HUES6 (cell line): ENCODE results near the gene TPM2.

ENCODE experiments used
- H3K27ac ChIP-seq: 2 replicates; pipeline ENCODE4 v1.7.0; 2013; ENCODE audit warnings: low read depth, mild to moderate bottlenecking, low read length, inconsistent platforms
- H3K27me3 ChIP-seq: 2 replicates; pipeline ENCODE4 v1.6.1; 2013; ENCODE audit warnings: low read length; ENCODE audit not compliant: control insufficient read depth, insufficient read depth
- H3K36me3 ChIP-seq: 2 replicates; pipeline ENCODE4 v1.6.1; 2013; ENCODE audit warnings: low read length; ENCODE audit not compliant: control insufficient read depth, insufficient read depth
- H3K4me1 ChIP-seq: 2 replicates; pipeline ENCODE4 v1.6.1; 2013; ENCODE audit warnings: low read length; ENCODE audit not compliant: control insufficient read depth, insufficient read depth
- H3K4me3 ChIP-seq: 2 replicates; pipeline ENCODE4 v1.5.1; 2013; ENCODE audit warnings: low read depth, low read length
- H3K9ac ChIP-seq: one replicate; pipeline ENCODE4 v1.6.1; 2013; ENCODE audit warnings: mild to moderate bottlenecking, low read length
- H3K9me3 ChIP-seq: 2 replicates; pipeline ENCODE4 v1.6.1; 2013; ENCODE audit warnings: low read depth, low read length; ENCODE audit not compliant: control insufficient read depth, insufficient read depth

TPM2 gene

GRCh38 chr9:35691334-35691650 lies 1.6 kb upstream of the TPM2 start:
- Histone ChIP-seq H3K9ac (peak overlapping the region; percentile 76), H3K36me3 (peaks cover 31% of the 10 kb centered on the region), H3K9me3 (no peaks in the 10 kb centered on the region), H3K27me3 (no peaks in the 10 kb centered on the region), H3K4me3 (peak overlapping the region; percentile 91), H3K27ac (peak overlapping the region; percentile 85; the same call in 1 of the 2 replicates), H3K4me1 (peaks cover 15% of the 10 kb centered on the region; the same call in 1 of the 2 replicates)

GRCh38 chr9:35690614-35691333 lies 1.0 kb upstream of the TPM2 start:
- no peaks in the 10 kb centered on the region for H3K27me3 ChIP-seq
- H3K9me3 ChIP-seq, result no peaks in the 10 kb centered on the region
- H3K27ac ChIP-seq, result peak overlapping the region; percentile 85; the same call in 1 of the 2 replicates
- peaks cover 15% of the 10 kb centered on the region; the same call in 1 of the 2 replicates for H3K4me1 ChIP-seq
- peak overlapping the region; percentile 91 for H3K4me3 ChIP-seq
- peaks cover 29% of the 10 kb centered on the region for H3K36me3 ChIP-seq
- peak overlapping the region; percentile 88 for H3K9ac ChIP-seq

- no peaks in the 10 kb centered on the region for H3K27me3 ChIP-seq
- peak overlapping the region; percentile 91 for H3K4me3 ChIP-seq
- peaks cover 34% of the 10 kb centered on the region for H3K36me3 ChIP-seq
- H3K27ac ChIP-seq, result peak overlapping the region; percentile 85; the same call in 1 of the 2 replicates
- no peaks in the 10 kb centered on the region for H3K9me3 ChIP-seq
- peaks cover 15% of the 10 kb centered on the region; the same call in 1 of the 2 replicates for H3K4me1 ChIP-seq
- H3K9ac ChIP-seq, result peak overlapping the region; percentile 88
Measured at GRCh38 chr9:35690294-35690613, 529 bp upstream of the TPM2 start.

GRCh38 chr9:35688558-35689541 lies 875 bp downstream of the TPM2 start:
- peaks cover 48% of the 10 kb centered on the region for H3K36me3 ChIP-seq
- H3K27ac ChIP-seq, result peak overlapping the region; percentile 78

GRCh38 chr9:35687972-35688557 lies 1.7 kb downstream of the TPM2 start:
- no peaks in the 10 kb centered on the region for H3K9me3 ChIP-seq
- no peaks in the 10 kb centered on the region for H3K27me3 ChIP-seq
- peaks cover 15% of the 10 kb centered on the region; the same call in 1 of the 2 replicates for H3K4me1 ChIP-seq
- H3K27ac ChIP-seq, result no peak overlapping the region
- peaks cover 56% of the 10 kb centered on the region for H3K36me3 ChIP-seq
- H3K9ac ChIP-seq, result peak overlapping the region; percentile 88
- H3K4me3 ChIP-seq, result peak overlapping the region; percentile 91

More at GRCh38 chr9:35688558-35689541, 875 bp downstream of the TPM2 start:
- Histone ChIP-seq H3K9ac (peak overlapping the region; percentile 88), H3K9me3 (no peaks in the 10 kb centered on the region), H3K4me3 (peak overlapping the region; percentile 91), H3K27me3 (no peaks in the 10 kb centered on the region), H3K4me1 (peaks cover 15% of the 10 kb centered on the region; the same call in 1 of the 2 replicates)

- H3K4me3 ChIP-seq, result no peak overlapping the region
Measured at GRCh38 chr9:35687306-35687705, 2.4 kb downstream of the TPM2 start.

GRCh38 chr9:35686222-35687203 lies 3.2 kb downstream of the TPM2 start:
- no peak overlapping the region for H3K4me3 ChIP-seq
- no peaks in the 10 kb centered on the region for H3K27me3 ChIP-seq
- no peak overlapping the region for H3K9ac ChIP-seq
- H3K9me3 ChIP-seq, result no peaks in the 10 kb centered on the region
- H3K36me3 ChIP-seq, result peaks cover 71% of the 10 kb centered on the region
- H3K27ac ChIP-seq, result no peak overlapping the region
- peaks cover 13% of the 10 kb centered on the region; the same call in 1 of the 2 replicates for H3K4me1 ChIP-seq

More at GRCh38 chr9:35687306-35687705, 2.4 kb downstream of the TPM2 start:
- H3K36me3 ChIP-seq, result peaks cover 63% of the 10 kb centered on the region
- no peaks in the 10 kb centered on the region for H3K27me3 ChIP-seq
- no peaks in the 10 kb centered on the region for H3K9me3 ChIP-seq
- H3K27ac ChIP-seq, result no peak overlapping the region
- H3K4me1 ChIP-seq, result peaks cover 15% of the 10 kb centered on the region; the same call in 1 of the 2 replicates
- no peak overlapping the region for H3K9ac ChIP-seq

- Histone ChIP-seq H3K9me3 (no peaks in the 10 kb centered on the region), H3K36me3 (peaks cover 74% of the 10 kb centered on the region), H3K4me3 (no peak overlapping the region), H3K27me3 (no peaks in the 10 kb centered on the region), H3K4me1 (peaks cover 20% of the 10 kb centered on the region), H3K9ac (no peak overlapping the region), H3K27ac (no peak overlapping the region)
Measured at GRCh38 chr9:35685506-35685905, 4.2 kb downstream of the TPM2 start.

GRCh38 chr9:35684921-35685320 lies 4.8 kb downstream of the TPM2 start:
- Histone ChIP-seq H3K27ac (no peak overlapping the region), H3K27me3 (no peaks in the 10 kb centered on the region), H3K9ac (no peak overlapping the region), H3K9me3 (no peaks in the 10 kb centered on the region), H3K4me3 (no peak overlapping the region), H3K4me1 (peaks cover 26% of the 10 kb centered on the region), H3K36me3 (peaks cover 74% of the 10 kb centered on the region)

GRCh38 chr9:35683323-35683722 lies 6.4 kb downstream of the TPM2 start:
- no peak overlapping the region for H3K9ac ChIP-seq
- no peak overlapping the region for H3K27ac ChIP-seq
- H3K27me3 ChIP-seq, result no peaks in the 10 kb centered on the region
- peaks cover 69% of the 10 kb centered on the region for H3K36me3 ChIP-seq
- H3K4me3 ChIP-seq, result no peak overlapping the region
- H3K4me1 ChIP-seq, result peaks cover 22% of the 10 kb centered on the region
- H3K9me3 ChIP-seq, result no peaks in the 10 kb centered on the region
